K562 (cell line): ENCODE results near the gene IL17REL. TPM values are rescaled to one million over a fixed set of nuclear protein-coding genes. Genes with fewer than 3 reads are reported as not detected.
"Not testable (repeated sequence)": the region's sequence is repeated elsewhere in the genome, so short reads cannot be mapped to it uniquely, and the experiment has no call there.

Source experiments
- HCFC1 ChIP-seq: IDR thresholded peaks from 2 replicates; pipeline ENCODE4 v1.6.1; 2012; ENCODE audit warnings: low read depth, low read length, improper control_type of control experiment
- polyA plus RNA-seq, 8 experiments: library from polyadenylated mRNA; depleted of rRNA in 4 of 8; stranded (reverse) in 5 of 8; unstranded in 3 of 8; fragments of >200 nt; fragmentation: Nextera tagmentation in 2 of 8; fragmentation: Illumina TruSeq in 1 of 8; extraction: Ambion mirVana in 2 of 8; extraction: Trizol in 1 of 8; gene quantifications; 2 replicates each; pipeline versions ENCODE4 v1.2.1 to v1.2.3, GENCODE V29; 2011 to 2014; ENCODE audit warnings: inconsistent platforms in 1 of 8, missing spikeins in 1 of 8
- total RNA-seq, 7 experiments: library from RNA; depleted of rRNA in 6 of 7; stranded (reverse); fragments of >200 nt in 6 of 7; fragmentation: Illumina TruSeq in 2 of 7; extraction: Trizol in 2 of 7; gene quantifications; 2 replicates each; pipeline versions ENCODE4 v1.2.1 to v1.2.3, GENCODE V29; 2011 to 2021; ENCODE audit warnings: low replicate concordance in 1 of 7
- TF ChIP-seq, protein P1 (sequence below), 3 experiments: fragments of 200-800 bp in 1 of 3; fragments of 250-450 bp in 1 of 3; fragments of 450-650 bp in 1 of 3; sonication (Bioruptor Pico) in 1 of 3; sonication (Bioruptor generic) in 1 of 3; formaldehyde crosslinking in 1 of 3; IDR thresholded peaks; 2 replicates each; pipeline versions ENCODE4 v1.6.1 to v1.8.0; 2016 to 2022; ENCODE audit warnings: mild to moderate bottlenecking in 2 of 3, missing genetic modification characterization in 2 of 3, missing compliant biosample characterization in 1 of 3, moderate library complexity in 1 of 3
- TF ChIP-seq, protein P2 (sequence below), 2 experiments: fragments of 450-650 bp in 1 of 2; sonication (generic) in 1 of 2; formaldehyde crosslinking in 1 of 2; IDR thresholded peaks; 2 replicates each; pipeline versions ENCODE4 v1.7.1 to v1.9.0; 2016 to 2022; ENCODE audit warnings: inconsistent platforms in 1 of 2, mild to moderate bottlenecking in 1 of 2, missing genetic modification reagents in 1 of 2
- TF ChIP-seq, protein P3 (sequence below): sonication (generic); formaldehyde crosslinking; IDR thresholded peaks from 2 replicates; pipeline ENCODE4 v1.8.0; 2022; ENCODE audit warnings: missing genetic modification reagents, mild to moderate bottlenecking, moderate library complexity, borderline replicate concordance

Gene IL17REL
- total and polyA plus RNA-seq, 9 of the 15 experiments (the other 6 are each of a cell fraction or from before 2014, with no cell fraction given) = 0.05 to 0.42 (median 0.11) TPM; not detected in 4

DNA sequence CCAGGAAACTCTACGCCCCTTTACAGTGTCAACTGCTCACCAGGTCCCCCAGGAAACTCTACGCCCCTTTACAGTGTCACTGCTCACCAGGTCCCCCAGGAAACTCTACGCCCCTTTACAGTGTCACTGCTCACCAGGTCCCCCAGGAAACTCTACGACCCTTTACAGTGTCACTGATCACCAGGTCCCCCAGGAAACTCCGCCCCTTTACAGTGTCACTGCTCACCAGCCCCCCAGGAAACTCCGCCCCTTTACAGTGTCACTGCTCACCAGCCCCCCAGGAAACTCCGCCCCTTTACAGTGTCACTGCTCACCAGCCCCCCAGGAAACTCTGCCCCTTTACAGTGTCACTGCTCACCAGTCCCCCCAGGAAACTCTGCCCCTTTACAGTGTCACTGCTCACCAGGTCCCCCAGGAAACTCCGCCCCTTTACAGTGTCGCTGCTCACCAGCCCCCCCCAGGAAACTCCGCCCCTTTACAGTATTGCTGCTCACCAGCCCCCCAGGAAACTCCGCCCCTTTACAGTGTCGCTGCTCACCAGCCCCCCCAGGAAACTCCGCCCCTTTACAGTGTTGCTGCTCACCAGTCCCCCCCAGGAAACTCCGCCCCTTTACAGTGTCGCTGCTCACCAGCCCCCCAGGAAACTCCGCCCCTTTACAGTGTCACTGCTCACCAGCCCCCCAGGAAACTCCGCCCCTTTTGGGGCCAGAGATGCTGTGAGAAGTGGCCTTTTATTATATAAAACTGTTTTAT is 67.3 kb downstream of the IL17REL start (continued):
- TF ChIP-seq, protein P1, sequence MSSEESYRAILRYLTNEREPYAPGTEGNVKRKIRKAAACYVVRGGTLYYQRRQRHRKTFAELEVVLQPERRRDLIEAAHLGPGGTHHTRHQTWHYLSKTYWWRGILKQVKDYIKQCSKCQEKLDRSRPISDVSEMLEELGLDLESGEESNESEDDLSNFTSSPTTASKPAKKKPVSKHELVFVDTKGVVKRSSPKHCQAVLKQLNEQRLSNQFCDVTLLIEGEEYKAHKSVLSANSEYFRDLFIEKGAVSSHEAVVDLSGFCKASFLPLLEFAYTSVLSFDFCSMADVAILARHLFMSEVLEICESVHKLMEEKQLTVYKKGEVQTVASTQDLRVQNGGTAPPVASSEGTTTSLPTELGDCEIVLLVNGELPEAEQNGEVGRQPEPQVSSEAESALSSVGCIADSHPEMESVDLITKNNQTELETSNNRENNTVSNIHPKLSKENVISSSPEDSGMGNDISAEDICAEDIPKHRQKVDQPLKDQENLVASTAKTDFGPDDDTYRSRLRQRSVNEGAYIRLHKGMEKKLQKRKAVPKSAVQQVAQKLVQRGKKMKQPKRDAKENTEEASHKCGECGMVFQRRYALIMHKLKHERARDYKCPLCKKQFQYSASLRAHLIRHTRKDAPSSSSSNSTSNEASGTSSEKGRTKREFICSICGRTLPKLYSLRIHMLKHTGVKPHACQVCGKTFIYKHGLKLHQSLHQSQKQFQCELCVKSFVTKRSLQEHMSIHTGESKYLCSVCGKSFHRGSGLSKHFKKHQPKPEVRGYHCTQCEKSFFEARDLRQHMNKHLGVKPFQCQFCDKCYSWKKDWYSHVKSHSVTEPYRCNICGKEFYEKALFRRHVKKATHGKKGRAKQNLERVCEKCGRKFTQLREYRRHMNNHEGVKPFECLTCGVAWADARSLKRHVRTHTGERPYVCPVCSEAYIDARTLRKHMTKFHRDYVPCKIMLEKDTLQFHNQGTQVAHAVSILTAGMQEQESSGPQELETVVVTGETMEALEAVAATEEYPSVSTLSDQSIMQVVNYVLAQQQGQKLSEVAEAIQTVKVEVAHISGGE (CRISPR knock-in tag; IDR thresholded peaks at IDR 0.05) = peak in 1 of 3 experiments; percentile 96; a peak in 2 of 6 replicates
- TF ChIP-seq, protein P2, sequence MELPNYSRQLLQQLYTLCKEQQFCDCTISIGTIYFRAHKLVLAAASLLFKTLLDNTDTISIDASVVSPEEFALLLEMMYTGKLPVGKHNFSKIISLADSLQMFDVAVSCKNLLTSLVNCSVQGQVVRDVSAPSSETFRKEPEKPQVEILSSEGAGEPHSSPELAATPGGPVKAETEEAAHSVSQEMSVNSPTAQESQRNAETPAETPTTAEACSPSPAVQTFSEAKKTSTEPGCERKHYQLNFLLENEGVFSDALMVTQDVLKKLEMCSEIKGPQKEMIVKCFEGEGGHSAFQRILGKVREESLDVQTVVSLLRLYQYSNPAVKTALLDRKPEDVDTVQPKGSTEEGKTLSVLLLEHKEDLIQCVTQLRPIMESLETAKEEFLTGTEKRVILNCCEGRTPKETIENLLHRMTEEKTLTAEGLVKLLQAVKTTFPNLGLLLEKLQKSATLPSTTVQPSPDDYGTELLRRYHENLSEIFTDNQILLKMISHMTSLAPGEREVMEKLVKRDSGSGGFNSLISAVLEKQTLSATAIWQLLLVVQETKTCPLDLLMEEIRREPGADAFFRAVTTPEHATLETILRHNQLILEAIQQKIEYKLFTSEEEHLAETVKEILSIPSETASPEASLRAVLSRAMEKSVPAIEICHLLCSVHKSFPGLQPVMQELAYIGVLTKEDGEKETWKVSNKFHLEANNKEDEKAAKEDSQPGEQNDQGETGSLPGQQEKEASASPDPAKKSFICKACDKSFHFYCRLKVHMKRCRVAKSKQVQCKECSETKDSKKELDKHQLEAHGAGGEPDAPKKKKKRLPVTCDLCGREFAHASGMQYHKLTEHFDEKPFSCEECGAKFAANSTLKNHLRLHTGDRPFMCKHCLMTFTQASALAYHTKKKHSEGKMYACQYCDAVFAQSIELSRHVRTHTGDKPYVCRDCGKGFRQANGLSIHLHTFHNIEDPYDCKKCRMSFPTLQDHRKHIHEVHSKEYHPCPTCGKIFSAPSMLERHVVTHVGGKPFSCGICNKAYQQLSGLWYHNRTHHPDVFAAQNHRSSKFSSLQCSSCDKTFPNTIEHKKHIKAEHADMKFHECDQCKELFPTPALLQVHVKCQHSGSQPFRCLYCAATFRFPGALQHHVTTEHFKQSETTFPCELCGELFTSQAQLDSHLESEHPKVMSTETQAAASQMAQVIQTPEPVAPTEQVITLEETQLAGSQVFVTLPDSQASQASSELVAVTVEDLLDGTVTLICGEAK (IDR thresholded peaks at IDR 0.05) = peak; percentile 50; the same call in 1 of the 2 replicates
- TF ChIP-seq, protein P2 (CRISPR knock-in tag; IDR thresholded peaks at IDR 0.05) = not testable (repeated sequence)
- TF ChIP-seq, protein P3, sequence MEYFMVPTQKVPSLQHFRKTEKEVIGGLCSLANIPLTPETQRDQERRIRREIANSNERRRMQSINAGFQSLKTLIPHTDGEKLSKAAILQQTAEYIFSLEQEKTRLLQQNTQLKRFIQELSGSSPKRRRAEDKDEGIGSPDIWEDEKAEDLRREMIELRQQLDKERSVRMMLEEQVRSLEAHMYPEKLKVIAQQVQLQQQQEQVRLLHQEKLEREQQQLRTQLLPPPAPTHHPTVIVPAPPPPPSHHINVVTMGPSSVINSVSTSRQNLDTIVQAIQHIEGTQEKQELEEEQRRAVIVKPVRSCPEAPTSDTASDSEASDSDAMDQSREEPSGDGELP (CRISPR knock-in tag) = peak; percentile 15; the same call in 1 of the 2 replicates
- TF ChIP-seq HCFC1 = peak; percentile 48; the same call in 1 of the 2 replicates
